Endothelial cell of umbilical vein (primary cell): Measurements from ENCODE around the gene RMND1.

Experiments
- EZH2 ChIP-seq: IDR thresholded peaks from 2 replicates; pipeline ENCODE4 v1.6.1; 2012; ENCODE audit warnings: borderline replicate concordance, low read depth, mild to moderate bottlenecking, moderate library complexity, low read length, inconsistent platforms; ENCODE audit not compliant: severe bottlenecking
- GATA2 ChIP-seq: IDR thresholded peaks from 2 replicates; pipeline ENCODE4 v1.7.0; 2011; ENCODE audit warnings: low read depth, mild to moderate bottlenecking, moderate library complexity, mixed read lengths, low read length; ENCODE audit not compliant: insufficient read length, insufficient read depth
- JUN ChIP-seq: IDR thresholded peaks from 2 replicates; pipeline ENCODE4 v1.6.1; 2011; ENCODE audit warnings: borderline replicate concordance, low read depth; ENCODE audit not compliant: insufficient read length, insufficient read depth
- MYC ChIP-seq: IDR thresholded peaks from one replicate; pipeline ENCODE4 v1.6.1; 2011; ENCODE audit warnings: mild to moderate bottlenecking, low read depth, low read length
- POLR2A ChIP-seq: IDR thresholded peaks from 2 replicates; pipeline ENCODE4 v1.6.1; 2012; ENCODE audit warnings: low read depth, mild to moderate bottlenecking, control low read depth, low read length
- POLR2AphosphoS5 ChIP-seq: IDR thresholded peaks from 2 replicates; pipeline ENCODE4 v1.6.1; 2012; ENCODE audit warnings: low read depth, mild to moderate bottlenecking, control low read depth, low read length, moderate library complexity; ENCODE audit not compliant: insufficient read depth
- TF ChIP-seq, protein P1 (sequence below), 2 donors: IDR thresholded peaks; 1 replicate in 1 of 2; 2 replicates in 1 of 2; pipeline ENCODE4 v1.5.1; 2011; ENCODE audit warnings: low read length in 2 of 2, mild to moderate bottlenecking in 2 of 2, moderate library complexity in 2 of 2, control low read depth in 1 of 2, inconsistent platforms in 1 of 2, low read depth in 1 of 2; ENCODE audit not compliant: insufficient read depth in 1 of 2; ENCODE audit errors: extremely low read depth in 1 of 2

DNA sequence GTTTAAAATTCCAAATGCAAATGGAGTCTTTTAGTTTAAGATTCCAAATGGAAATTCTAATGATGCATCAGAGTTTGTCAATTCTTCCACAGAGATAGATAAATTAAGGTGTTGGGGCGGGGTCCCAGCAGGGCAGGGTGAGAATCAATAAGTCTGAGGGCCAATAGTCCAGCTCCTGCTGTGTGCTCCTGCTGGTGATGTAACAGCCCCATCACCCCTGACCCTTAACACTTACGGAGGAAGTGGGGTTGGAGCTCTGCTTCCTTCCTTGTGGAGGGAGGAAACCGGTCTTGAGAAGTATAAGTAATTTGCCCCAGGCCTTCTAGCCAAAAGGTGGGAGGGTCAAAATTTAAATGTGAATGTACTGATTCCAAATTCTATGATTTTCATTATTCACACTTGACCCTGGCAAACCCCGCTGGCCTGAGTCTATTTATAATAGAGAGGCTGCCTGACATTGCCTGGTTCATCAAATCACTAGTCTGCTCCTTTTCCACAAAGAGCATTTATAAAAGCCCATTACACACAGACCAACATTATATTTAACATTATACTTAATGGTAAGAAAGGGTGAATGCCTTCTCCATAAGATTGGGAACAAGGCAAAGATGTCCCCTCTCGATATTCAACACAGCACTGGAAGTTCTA lies 77.8 kb downstream of the RMND1 start:
- TF ChIP-seq POLR2A (no peak), MYC (no peak), POLR2AphosphoS5 (peak; percentile 78), EZH2 (no peak), GATA2 (no peak), JUN (peak; percentile 29)
- TF ChIP-seq, protein P1, sequence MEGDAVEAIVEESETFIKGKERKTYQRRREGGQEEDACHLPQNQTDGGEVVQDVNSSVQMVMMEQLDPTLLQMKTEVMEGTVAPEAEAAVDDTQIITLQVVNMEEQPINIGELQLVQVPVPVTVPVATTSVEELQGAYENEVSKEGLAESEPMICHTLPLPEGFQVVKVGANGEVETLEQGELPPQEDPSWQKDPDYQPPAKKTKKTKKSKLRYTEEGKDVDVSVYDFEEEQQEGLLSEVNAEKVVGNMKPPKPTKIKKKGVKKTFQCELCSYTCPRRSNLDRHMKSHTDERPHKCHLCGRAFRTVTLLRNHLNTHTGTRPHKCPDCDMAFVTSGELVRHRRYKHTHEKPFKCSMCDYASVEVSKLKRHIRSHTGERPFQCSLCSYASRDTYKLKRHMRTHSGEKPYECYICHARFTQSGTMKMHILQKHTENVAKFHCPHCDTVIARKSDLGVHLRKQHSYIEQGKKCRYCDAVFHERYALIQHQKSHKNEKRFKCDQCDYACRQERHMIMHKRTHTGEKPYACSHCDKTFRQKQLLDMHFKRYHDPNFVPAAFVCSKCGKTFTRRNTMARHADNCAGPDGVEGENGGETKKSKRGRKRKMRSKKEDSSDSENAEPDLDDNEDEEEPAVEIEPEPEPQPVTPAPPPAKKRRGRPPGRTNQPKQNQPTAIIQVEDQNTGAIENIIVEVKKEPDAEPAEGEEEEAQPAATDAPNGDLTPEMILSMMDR (IDR thresholded peaks at IDR 0.05; ENCODE audit: extremely low read depth in 1 of 2, insufficient read depth in 1 of 2, low read depth in 1 of 2, low read length in 2 of 2): no peak
